ENCODE data around the gene CST7.
"Not testable (repeated sequence)": the region's sequence is repeated elsewhere in the genome, so short reads cannot be mapped to it uniquely, and the experiment has no call there.

CST7 gene

DNA sequence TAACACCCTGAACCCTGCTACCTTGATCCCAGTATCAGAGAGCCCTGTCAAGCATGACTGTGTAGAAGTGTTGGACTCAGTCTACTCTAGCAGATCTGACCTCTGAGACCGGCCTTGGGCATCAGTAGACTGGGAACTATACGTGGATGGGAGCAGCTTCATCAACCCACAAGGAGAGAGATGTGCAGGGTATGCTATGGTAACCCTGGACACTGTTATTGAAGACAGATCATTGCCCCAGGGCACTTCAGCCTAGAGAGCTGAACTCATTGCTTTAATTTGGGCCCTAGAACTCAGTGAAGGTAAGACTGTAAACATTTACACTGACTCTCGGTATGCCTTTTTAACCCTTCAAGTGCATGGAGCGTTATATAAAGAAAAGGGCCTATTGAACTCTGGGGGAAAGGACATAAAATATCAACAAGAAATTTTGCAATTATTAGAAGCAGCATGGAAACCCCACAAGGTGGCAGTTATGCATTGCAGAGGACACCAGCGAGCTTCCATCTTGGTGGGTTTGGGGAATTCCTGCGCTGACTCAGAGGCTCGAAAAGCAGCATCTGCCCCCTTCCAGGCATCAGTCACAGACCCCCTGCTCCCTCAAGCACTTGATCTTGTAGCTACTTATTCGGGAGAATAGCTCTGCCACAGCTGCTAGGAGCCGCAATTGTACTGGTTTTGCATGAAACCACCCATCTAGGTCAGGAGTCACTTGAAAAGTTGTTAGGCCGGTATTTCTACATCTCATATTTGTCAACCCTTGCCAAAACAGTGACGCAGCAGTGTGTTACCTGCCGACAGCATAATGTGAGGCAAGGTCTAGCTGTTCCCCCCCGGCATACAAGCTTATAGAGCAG, 19.0 kb upstream of the CST7 start:
- not testable (repeated sequence) for DNase-seq (ENCODE audit: low read depth in 1 of 2, low spot score in 1 of 2)

DNA sequence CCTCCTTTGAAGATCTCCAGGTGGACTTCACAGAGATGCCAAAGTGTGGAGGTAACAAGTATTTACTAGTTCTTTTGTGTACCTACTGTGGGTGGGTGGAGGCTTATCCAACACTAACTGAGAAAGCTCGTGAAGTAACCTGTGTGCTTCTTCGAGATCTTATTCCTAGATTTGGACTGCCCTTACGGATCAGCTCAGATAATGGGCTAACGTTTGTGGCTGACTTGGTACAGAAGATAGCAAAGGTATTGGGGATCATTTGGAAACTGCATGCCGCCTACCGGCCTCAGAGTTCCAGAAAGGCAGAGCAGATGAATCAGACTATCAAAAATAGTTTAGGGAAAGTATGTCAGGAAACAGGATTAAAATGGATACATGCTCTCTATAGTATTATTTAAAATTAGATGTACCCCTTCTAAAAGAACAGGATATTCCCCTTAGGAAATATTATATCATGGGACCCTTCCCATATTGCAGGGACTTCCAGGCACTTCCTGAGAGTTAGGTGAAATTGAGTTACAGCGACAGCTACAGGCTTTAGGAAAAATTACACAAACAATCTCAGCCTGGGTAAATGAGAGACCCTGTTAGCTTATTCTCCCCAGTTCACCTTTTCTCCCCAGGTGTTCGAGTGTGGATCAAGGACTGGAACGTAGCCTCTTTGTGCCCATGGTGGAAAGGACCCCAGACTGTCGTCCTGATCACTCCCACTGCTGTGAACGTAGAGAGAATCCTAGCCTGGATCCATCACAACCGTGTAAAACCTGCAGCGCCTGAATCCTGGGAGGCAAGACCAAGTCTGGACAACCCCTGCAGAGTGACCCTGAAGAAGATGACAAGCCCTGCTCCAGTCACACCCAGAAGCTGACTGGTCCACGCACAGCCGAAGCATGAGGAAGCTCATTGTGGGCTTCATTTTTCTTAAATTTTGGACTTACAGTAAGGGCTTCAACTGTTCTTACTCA, 18.1 kb upstream of the CST7 start:
- DNase-seq (ENCODE audit: low read depth in 1 of 2, low spot score in 1 of 2): not testable (repeated sequence)

DNA sequence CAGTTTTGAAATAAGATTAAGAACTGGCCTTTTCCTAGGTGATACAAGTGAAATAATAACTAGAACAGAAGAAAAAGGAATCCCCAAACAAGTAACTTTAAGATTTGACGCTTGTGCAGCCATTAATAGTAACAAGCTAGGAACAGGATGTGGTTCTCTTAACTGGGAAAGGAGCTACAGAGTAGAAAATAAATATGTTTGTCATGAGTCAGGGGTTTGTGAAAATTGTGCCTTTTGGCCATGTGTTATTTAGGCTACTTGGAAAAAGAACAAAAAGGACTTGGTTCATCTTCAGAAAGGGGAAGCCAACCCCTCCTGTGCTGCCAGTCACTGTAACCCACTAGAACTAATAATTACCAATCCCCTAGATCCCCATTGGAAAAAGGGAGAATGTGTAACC, 17.2 kb upstream of the CST7 start:
- DNase-seq (ENCODE audit: low read depth in 1 of 2, low spot score in 1 of 2): not testable (repeated sequence)

DNA sequence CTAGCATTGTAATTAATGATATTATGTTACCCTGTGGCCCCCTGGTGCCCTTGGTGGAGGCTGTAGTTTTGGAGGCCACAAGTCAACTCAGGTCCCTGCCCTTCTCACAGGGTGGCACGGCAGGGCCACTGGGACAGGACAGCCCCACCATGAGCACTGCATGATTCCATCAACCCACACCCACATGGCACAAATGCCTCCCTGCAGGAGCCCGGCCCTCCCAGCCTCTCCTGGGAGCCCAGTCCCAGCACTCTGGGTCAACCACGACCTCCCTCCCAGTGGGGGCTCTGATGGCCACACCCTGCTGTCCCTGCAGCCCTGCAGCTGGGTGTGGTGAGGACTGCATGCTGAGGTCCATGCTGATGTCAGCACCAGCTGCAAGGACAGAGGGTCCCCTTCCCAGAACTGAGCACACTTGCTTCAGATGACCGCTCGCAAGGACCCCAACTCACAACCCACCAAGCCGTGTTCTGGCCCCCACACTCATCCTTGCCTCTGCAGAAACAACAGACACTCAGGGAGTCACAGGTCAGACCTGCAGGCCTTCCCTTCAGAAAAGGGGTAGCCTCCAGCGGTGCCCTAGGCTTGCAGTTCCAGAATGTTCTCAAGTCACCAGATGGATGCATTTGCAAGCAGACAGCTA, 15.7 kb upstream of the CST7 start:
- DNase-seq (ENCODE audit: low read depth in 1 of 2, low spot score in 1 of 2): no peak

DNA sequence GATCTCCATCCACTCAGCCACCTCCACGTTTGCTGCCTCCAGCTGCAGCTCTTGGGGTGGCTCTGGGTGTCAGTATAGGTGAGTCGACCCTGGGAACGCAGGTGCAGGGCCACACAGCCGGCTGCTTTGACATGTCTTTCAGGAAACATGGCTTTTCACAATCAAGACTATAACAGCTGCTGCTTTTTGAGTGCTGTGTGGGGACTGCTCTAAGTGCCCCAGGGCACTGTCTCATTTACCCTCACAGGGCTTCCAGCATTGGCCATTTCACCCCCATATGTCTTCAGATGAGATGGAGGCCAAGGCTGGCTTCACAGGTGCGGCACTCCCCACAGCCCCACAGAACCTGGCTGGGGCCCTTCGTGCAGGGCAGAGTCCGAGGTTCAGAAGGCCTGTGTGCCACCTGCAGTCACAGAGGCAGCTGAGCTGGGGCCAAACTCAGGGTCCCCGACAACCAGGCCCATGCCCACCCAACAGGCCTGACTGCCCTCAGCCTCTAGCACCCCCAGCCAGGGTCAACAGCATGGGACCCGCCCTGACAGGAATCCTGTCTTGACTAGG, 14.9 kb upstream of the CST7 start:
- no peak for DNase-seq (ENCODE audit: low read depth in 1 of 2, low spot score in 1 of 2)

DNA sequence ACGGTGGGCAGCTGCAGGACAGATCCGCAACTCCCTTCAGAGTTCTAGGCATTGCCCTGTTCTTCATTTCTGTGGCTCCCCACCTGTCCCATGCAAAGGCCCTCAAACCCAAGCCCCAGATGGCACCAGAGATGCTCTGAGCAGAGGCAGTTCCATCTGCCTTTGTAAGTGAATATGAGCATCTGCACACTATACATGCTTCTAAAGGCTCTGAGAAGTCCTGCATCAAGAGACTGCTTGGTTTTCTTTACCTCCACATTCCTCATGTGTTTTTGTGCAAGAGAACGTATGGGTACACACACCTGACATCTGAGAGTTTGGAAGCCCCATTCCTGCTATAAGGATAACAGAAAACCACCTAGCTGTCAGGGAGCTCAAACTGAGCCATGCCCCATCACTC, 14.4 kb upstream of the CST7 start:
- DNase-seq (ENCODE audit: low read depth in 1 of 2, low spot score in 1 of 2): no peak

DNA sequence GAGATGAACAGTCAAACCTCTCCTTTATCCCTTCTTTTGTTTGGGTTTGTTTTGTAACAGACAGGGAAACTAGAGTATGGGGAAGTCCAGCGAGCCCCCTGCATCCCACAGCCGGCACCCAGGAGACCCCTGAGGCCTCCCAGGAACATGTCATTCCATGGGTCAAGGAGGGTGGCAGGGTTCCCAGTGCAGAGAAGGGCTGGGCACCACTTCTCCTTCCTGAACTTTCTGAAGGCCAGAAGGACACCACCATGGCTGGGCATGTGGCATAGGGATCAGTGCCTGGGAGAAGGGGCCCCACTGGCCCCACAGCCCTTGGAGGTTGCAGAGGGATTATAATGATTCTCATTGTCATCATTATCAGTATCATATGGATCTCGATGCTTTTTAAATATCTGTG, 13.9 kb upstream of the CST7 start:
- no peak for DNase-seq (ENCODE audit: low read depth in 1 of 2, low spot score in 1 of 2)

DNA sequence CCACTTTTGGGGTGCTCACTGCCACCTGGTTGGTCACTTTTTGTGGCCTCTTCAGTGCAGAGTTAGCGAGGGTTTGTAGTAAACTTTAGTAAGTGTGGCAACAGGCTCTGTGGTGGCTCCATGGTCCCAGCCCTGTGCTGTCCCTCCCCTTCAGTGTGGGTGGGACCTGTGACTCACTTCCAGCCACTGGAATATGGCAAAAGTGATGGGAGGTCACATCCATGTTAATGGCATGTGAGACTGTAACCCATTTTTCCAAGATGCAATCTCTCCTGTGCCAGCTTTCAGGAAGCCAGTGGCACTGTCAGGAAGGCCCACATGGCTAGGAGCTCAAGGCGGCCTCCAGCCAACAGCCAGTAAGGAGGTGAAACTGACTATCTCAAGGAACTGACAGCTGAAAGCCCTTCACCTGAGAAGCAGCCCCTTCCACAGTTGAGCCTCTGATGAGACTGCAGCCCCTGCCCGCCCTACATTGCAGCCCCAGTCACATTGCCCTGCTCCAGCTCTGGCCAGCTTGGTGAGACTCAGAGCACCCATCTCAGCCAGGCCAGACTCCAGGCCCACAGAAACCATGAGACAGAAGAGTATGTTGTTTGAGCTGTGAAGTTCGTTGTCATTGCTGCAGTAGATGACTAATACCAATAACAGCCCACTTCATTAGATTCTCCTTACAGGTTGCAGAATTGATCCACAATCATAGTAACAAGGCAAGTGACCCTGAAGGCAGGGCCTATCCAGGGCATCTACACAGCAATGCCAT, 13.1 kb upstream of the CST7 start:
- no peak for DNase-seq (ENCODE audit: low read depth in 1 of 2, low spot score in 1 of 2)

DNA sequence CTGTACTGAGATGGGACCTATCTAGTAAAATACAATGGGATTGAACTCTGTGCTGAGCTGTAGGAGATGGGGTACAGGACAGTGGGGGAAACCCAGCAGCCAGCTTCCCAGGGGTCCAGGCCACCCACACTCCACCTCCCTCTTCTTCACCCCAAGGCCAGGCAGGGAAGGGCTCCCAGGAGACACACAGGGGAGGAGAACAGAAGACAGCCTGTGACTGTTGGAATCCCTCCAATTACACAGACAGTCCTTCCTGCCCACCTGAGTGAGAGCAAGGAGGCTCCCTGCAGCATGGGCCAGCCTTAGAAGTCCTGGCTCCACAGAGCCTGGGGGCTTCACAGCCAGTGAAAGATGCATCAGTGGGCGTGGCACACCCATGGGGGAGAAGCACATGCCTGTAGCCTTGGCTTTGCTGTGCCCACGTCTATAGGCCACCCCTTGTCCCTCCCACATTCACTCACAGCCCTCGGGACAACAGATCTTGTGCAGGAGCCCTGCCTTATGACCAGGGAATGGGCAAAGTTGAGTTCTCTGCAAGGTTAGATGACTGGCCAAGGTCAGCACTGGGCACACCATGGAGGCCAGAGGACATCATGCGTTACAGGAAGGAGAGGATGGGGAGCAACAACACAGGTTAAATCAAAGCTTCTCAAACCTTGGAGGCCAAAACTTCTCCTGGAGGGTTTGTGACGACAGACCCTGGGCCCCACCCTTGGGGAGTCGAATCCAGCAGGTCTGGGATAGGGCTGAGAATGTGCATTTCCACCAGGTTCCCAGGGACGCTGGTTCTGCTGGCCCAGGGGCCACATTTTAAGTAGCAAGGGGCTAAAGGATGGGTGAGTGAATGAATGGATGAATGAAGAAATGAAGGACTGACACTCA, 12.3 kb upstream of the CST7 start:
- no peak for DNase-seq (ENCODE audit: low read depth in 1 of 2, low spot score in 1 of 2)

DNA sequence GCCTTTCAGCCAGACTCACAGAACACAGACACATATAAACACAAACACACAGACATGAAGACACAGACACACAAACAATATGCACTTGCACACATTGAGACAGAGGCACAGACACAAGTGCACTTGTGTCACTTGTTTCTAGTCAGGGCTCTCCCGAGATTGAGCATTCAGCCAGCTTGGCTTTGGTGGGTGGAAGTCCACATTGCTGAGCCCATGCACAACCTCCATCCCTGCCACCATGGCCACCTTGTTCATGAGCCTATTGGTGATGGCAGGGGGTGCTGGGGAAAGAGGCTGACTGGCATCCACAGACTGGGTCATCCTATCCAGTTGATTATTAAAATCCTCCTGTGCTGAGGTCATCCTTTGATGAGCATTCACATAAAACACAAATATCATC, 11.5 kb upstream of the CST7 start:
- DNase-seq (ENCODE audit: low read depth in 1 of 2, low spot score in 1 of 2): no peak

DNA sequence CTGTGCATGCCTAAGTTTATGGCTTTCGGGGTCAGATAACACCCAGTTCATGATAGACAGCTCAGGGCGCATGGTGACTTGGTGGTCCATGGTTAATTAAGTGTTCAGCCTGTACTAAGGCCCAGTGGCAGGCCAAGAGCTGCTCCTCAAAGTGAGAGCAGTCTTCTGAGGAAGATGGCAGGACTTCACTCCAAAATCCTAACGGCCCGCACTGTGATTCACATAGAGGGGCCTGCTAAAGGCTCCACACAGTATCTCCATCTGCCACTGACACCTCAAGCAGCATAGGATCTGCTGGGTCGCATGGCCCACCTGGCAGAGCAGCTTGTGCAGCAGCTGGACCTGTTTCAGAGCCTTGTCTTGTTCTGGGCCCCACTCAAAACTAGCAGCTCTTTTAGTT, 10.6 kb upstream of the CST7 start:
- DNase-seq (ENCODE audit: low read depth in 1 of 2, low spot score in 1 of 2): no peak

DNA sequence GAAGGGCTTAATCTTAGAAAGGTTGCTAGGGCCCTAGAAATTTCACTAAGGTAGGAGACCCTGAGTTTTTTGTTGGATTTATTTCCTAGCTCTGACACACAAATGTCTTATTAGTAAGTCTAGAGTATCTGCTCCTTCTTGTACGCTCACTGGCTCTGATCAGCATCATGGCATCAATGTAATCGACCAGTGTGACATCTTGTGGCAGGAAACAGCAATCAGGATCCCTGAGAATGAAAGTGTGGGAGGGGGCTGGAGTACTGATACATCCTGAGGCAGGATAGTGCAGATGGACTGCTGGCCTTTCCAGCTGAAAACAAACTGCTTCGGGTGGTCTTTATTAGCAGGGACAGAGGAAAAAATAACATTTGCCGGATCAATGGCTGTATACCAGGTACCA, 10.0 kb upstream of the CST7 start:
- no peak for DNase-seq (ENCODE audit: low read depth in 1 of 2, low spot score in 1 of 2)

DNA sequence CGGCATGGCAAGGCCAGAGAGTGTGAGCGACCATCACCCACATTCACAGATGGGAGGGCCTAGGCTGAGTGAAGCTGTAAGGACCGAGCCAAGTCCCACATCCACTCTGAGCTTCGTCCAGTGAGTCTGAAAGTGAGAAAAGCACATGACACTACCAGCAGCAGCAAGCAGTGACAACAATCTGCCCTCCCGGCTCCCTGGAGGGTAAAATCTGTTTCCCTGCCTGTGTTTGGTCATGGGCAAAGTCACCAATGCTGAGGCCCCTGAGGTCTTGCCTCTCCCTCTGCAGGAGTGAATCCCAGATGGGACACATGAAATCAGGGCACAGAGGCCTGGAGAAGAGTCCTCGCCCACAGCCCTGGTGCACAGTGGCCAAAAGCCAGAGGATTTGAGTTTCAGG, 6.4 kb upstream of the CST7 start:
- DNase-seq (ENCODE audit: low read depth in 1 of 2, low spot score in 1 of 2): no peak

DNA sequence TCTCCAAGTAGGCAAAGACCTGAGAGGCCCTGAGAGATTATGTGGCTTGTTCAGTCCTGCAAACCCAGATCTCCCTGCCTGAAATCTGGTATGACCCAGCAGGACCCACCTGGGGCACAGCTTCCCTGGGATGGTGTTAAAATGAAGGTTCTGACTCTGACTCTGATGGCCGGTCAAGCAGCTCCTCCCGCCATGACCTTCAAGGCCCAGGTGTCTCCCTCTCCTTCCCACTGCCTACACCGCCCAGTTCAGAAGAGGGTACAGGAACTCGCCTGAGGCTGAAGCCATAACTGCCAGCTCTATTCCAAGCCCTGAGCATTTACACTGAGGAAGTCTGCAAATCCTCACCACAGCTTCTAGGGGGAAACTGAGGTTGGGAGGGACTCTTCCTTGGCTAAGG, 5.9 kb upstream of the CST7 start:
- DNase-seq (ENCODE audit: low read depth in 1 of 2, low spot score in 1 of 2): no peak

DNA sequence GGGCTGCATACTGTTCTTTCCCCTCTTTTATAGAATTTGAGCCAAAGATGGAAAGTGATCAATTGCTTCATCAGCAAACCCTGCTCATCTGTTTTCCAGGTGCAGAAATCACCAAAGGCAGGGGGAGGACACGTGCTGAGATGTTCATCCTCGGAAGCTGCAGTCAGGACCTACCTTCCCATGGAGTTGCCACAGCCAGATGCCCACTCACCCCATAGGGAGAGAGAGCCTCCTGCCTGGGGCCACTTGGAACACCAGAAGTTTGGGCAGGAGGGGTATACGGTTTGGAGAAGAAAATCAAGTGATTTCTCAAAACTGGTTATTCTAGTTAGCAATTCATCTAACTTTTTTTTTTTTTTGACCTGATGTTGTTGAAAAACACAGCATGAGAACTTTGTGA, 5.3 kb upstream of the CST7 start:
- DNase-seq (ENCODE audit: low read depth in 1 of 2, low spot score in 1 of 2): no peak

DNA sequence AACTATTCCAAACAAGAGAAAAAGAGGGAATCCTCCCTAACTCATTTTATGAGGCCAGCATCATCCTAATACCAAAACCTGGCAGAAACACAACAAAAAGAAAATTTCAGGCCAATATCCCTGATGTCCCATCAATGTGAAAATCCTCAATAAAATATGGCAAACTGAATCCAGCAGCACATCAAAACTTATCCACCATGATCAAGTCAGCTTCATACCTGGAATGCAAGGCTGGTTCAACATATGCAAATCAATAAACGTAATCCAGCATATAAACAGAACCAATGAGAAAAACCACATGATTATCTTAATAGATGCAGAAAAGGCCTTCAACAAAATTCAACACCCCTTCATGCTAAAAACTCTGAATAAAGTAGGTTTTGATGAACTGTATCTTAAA, 2.7 kb upstream of the CST7 start:
- DNase-seq (ENCODE audit: low read depth in 1 of 2, low spot score in 1 of 2): not testable (repeated sequence)

DNA sequence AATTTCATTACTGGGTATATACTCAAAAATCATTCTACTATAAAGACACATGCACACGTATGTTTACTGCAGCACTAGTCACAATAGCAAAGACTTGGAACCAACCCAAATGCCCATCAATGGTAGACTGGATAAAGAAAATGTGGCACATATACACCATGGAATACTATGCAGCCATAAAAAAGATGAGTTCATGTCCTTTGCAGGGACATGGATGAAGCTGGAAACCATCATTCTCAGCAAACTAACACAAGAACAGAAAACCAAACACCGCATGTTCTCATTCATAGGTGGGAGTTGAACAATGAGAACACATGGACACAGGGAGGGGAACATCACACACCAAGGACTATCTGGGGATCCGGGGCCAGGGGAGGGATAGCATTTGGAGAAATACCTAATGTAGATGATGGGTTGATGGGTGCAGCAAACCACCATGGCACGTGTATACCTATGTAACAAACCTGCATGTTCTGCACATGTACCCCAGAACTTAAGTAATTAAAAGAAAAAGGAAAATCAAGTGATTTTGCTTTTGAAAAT, 602 bp upstream of the CST7 start:
- not testable (repeated sequence) for DNase-seq (ENCODE audit: low read depth in 1 of 2, low spot score in 1 of 2)

DNA sequence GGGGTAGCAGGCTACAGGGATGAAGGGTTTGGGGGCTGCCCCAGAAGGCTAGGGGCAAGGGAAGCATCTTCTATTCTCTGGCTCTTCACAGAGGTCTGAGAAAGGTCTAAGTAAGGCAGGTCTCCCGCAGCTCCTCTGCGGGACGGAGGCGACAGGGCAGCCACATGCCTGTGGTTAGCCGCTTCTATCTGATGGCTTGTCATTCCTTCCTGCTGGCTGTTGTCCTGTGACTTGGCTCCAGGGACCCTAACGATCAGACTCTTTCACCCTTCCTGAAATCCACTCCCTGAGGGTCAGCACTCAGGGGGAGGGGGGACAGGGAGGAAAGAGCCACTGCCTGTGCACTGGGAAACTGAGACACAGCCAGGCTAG, 673 bp downstream of the CST7 start:
- no peak for DNase-seq (ENCODE audit: low read depth in 1 of 2, low spot score in 1 of 2)

DNA sequence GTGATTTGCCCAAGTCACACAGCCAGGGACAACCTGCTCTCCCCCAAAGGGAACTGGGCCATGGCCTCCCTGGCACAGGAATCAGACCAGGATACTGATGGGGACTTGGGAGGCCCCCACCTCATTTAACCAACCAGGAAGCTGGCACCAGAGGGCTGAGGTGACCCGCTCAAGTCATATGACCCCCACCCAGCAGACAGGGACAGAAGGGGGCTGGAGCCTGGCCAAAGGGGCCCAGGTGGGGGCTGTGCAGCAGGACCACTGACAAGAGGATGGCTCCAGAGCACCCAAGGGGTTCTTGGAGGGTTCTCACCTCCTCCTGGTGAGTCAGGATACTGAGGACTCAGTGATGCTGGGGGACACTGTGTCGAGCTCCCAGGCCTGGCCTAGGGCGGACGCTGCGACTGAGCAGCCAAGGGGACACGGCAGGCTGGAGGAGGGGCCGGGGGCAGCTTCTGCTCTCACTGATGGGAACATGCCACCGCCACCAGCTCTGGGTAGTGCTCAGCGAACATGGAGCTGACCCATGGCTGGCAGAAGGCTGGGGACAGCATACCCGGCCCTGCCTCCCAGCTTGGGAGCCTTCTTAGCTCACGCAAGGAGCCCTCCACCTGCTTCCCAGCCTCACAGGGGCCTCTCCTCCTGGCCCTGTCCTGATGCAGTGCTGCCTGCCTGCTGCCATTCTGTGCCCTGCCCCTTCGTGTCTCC, 1.2 kb downstream of the CST7 start:
- no peak for DNase-seq (ENCODE audit: low read depth in 1 of 2, low spot score in 1 of 2)

All from activated T-helper 1 cell treated with anti-CD3 and anti-CD28 coated beads, Interleukin-2, amount 50 U/mL, for 16 hours (primary cell).